Left lung (tissue), 10 donors: ENCODE measurements around the gene ERI3. TPM values are rescaled to one million over a fixed set of nuclear protein-coding genes. Genes with fewer than 3 reads are reported as not detected.
A peak's percentile ranks its signal among the peaks of the same experiment; 100 is the strongest.

ENCODE experiments used
- ATAC-seq: fragments of 200-7000 bp; cut with Tn5 transposase; one replicate; pipeline ENCODE4 v1.9.1; 2020; ENCODE audit warnings: moderate library complexity
- DNase-seq, 4 donors: peaks; one replicate each; pipeline ENCODE4 v3.0.0-alpha.2; 2013 to 2020
- H3K27ac ChIP-seq, 2 donors: fragments of 200-600 bp; sonication (generic) in 1 of 2; one replicate each; pipeline versions ENCODE4 v1.5.0 to v1.8.0; 2020 to 2021
- H3K27me3 ChIP-seq, 2 donors: fragments of 200-600 bp; sonication (generic) in 1 of 2; one replicate each; pipeline versions ENCODE4 v1.5.0 to v1.8.0; 2020 to 2021
- H3K36me3 ChIP-seq, 2 donors: fragments of 200-600 bp; sonication (generic) in 1 of 2; one replicate each; pipeline versions ENCODE4 v1.5.0 to v1.8.0; 2020 to 2021
- H3K4me1 ChIP-seq, 2 donors: fragments of 200-600 bp; one replicate each; pipeline ENCODE4 v1.8.0; 2021
- H3K4me3 ChIP-seq, 2 donors: fragments of 200-600 bp; sonication (generic) in 1 of 2; one replicate each; pipeline versions ENCODE4 v1.5.0 to v1.8.0; 2020 to 2021; ENCODE audit warnings: mild to moderate bottlenecking in 1 of 2
- H3K9me3 ChIP-seq, 2 donors: fragments of 200-600 bp; sonication (generic) in 1 of 2; one replicate each; pipeline versions ENCODE4 v1.5.0 to v1.8.0; 2020 to 2021
- CTCF ChIP-seq, 2 donors: fragments of 200-600 bp; sonication (generic) in 1 of 2; IDR thresholded peaks; one replicate each; pipeline versions ENCODE4 v1.5.0 to v1.8.0; 2021; ENCODE audit warnings: antibody characterized with exemption in 2 of 2
- intact Hi-C, 2 donors: fragments of 100-400 bp; cut with DNase I; formaldehyde crosslinking; loops; one replicate each; pipeline versions ENCODE4 v1.11.2 to v1.14.2; 2022
- polyA plus RNA-seq, 6 donors: library from polyadenylated mRNA; unstranded; fragments of 120-200 nt; gene quantifications; one replicate each; pipeline ENCODE4 v1.2.1, GENCODE V29; 2013; ENCODE audit not compliant: insufficient read length in 6 of 6
- total RNA-seq, 2 donors: library from RNA; stranded (reverse); fragmentation: NEBNext Ultra II Directional; extraction: Animal tissue kit (Norgen Biotek cat#: 25700); gene quantifications; one replicate each; pipeline ENCODE4 v1.2.1, GENCODE V29; 2021
- donor health status: DM: no; HTN: yes; CAD: no.
- donor health status: DM: no; HTN: no; CAD: no.

Gene ERI3
- total and polyA plus RNA-seq, 8 donors = 44.5 to 70.7 (median 65.3) TPM

GRCh38 chr1:44262816-44263567, 92.1 kb downstream of the ERI3 start:
- Histone ChIP-seq H3K27ac (peak overlapping the region in 1 of 2 donors; percentile 57), H3K4me1 (peaks cover 2 to 48% of the 10 kb centered on the region in 2 donors), H3K36me3 (no peaks in the 10 kb centered on the region), H3K27me3 (no peaks in the 10 kb centered on the region), H3K9me3 (no peaks in the 10 kb centered on the region), H3K4me3 (no peak overlapping the region)
- DNase-seq (no peak), ATAC-seq (no peak)
- intact Hi-C loops = no loop called here
- no peak for TF ChIP-seq CTCF (IDR thresholded peaks at IDR 0.05)

GRCh38 chr1:44262414-44262813, 92.6 kb downstream of the ERI3 start:
- peaks cover 2 to 48% of the 10 kb centered on the region in 2 donors for H3K4me1 ChIP-seq
- TF ChIP-seq CTCF (IDR thresholded peaks at IDR 0.05) = no peak
- H3K4me3 ChIP-seq = no peak overlapping the region
- peak overlapping the region in 1 of 2 donors; percentile 57 for H3K27ac ChIP-seq
- no peak for ATAC-seq
- H3K9me3 ChIP-seq = no peaks in the 10 kb centered on the region
- H3K27me3 ChIP-seq = no peaks in the 10 kb centered on the region
- DNase-seq = no peak
- no peaks in the 10 kb centered on the region for H3K36me3 ChIP-seq
- intact Hi-C loops = no loop called here

GRCh38 chr1:44261962-44262361, 93.1 kb downstream of the ERI3 start:
- Histone ChIP-seq H3K4me1 (peaks cover 2 to 48% of the 10 kb centered on the region in 2 donors), H3K27ac (peak overlapping the region in 1 of 2 donors; percentile 57), H3K36me3 (no peaks in the 10 kb centered on the region), H3K9me3 (no peaks in the 10 kb centered on the region), H3K27me3 (no peaks in the 10 kb centered on the region), H3K4me3 (no peak overlapping the region)
- intact Hi-C loops = no loop called here
- DNase-seq = no peak
- ATAC-seq = peak; percentile 45
- no peak for TF ChIP-seq CTCF (IDR thresholded peaks at IDR 0.05)

GRCh38 chr1:44261171-44261817, 93.8 kb downstream of the ERI3 start:
- H3K27ac ChIP-seq = no peak overlapping the region
- H3K9me3 ChIP-seq = no peaks in the 10 kb centered on the region
- no peaks in the 10 kb centered on the region for H3K27me3 ChIP-seq
- no peak for ATAC-seq
- H3K4me1 ChIP-seq = peaks cover 2 to 48% of the 10 kb centered on the region in 2 donors
- intact Hi-C loops = no loop called here
- TF ChIP-seq CTCF (IDR thresholded peaks at IDR 0.05) = no peak
- no peak overlapping the region for H3K4me3 ChIP-seq
- DNase-seq = no peak
- no peaks in the 10 kb centered on the region for H3K36me3 ChIP-seq

- Histone ChIP-seq H3K27me3 (no peaks in the 10 kb centered on the region), H3K9me3 (no peaks in the 10 kb centered on the region), H3K27ac (no peak overlapping the region), H3K36me3 (peaks cover 0 to 4% of the 10 kb centered on the region in 2 donors), H3K4me3 (no peak overlapping the region), H3K4me1 (peaks cover 2 to 48% of the 10 kb centered on the region in 2 donors)
- TF ChIP-seq CTCF (IDR thresholded peaks at IDR 0.05) = no peak
- intact Hi-C loops = no loop called here
- ATAC-seq = peak; percentile 58
- DNase-seq = no peak
Measured at GRCh38 chr1:44260792-44261170, 94.3 kb downstream of the ERI3 start.
